Liver (tissue), 3 donors: Measurements from ENCODE around the gene RGL2.

ENCODE experiments used
- EGR1 ChIP-seq, 2 donors: IDR thresholded peaks; 2 replicates each; pipeline ENCODE4 v1.6.1; 2016 to 2018; ENCODE audit warnings: antibody characterized with exemption in 2 of 2, low read depth in 2 of 2
- JUND ChIP-seq, 2 donors: IDR thresholded peaks; 2 replicates each; pipeline ENCODE4 v1.6.1; 2016; ENCODE audit warnings: antibody characterized with exemption in 2 of 2
- NR2F2 ChIP-seq: IDR thresholded peaks from 2 replicates; pipeline ENCODE4 v1.6.1; 2016; ENCODE audit warnings: antibody characterized with exemption
- RXRA ChIP-seq, 2 donors: IDR thresholded peaks; 2 replicates each; pipeline ENCODE4 v1.6.1; 2017 to 2018; ENCODE audit warnings: antibody characterized with exemption in 2 of 2, mild to moderate bottlenecking in 1 of 2
- TAF1 ChIP-seq: conservative IDR thresholded peaks from 2 replicates; pipeline ENCODE4 v1.6.1; 2016; ENCODE audit warnings: antibody characterized with exemption, mild to moderate bottlenecking
- YY1 ChIP-seq: IDR thresholded peaks from 2 replicates; pipeline ENCODE4 v1.6.1; 2016; ENCODE audit warnings: antibody characterized with exemption, mild to moderate bottlenecking
- TF ChIP-seq, protein P1 (sequence below): fragments of 150-350 bp; IDR thresholded peaks from 2 replicates; pipeline ENCODE4 v1.5.1; 2017; ENCODE audit warnings: improper control_type of control experiment, low read depth, low read length; ENCODE audit not compliant: missing input control
- TF ChIP-seq, protein P2 (sequence below): IDR thresholded peaks from 2 replicates; pipeline ENCODE4 v1.6.1; 2016; ENCODE audit warnings: antibody characterized with exemption
- TF ChIP-seq, protein P3 (sequence below): IDR thresholded peaks from 2 replicates; pipeline ENCODE4 v1.6.1; 2016; ENCODE audit warnings: antibody characterized with exemption
- TF ChIP-seq, protein P4 (sequence below): IDR thresholded peaks from 2 replicates; pipeline ENCODE4 v1.6.1; 2016; ENCODE audit warnings: antibody characterized with exemption, mild to moderate bottlenecking
- donor health status: healthy.
- donor health status: healthy.

DNA sequence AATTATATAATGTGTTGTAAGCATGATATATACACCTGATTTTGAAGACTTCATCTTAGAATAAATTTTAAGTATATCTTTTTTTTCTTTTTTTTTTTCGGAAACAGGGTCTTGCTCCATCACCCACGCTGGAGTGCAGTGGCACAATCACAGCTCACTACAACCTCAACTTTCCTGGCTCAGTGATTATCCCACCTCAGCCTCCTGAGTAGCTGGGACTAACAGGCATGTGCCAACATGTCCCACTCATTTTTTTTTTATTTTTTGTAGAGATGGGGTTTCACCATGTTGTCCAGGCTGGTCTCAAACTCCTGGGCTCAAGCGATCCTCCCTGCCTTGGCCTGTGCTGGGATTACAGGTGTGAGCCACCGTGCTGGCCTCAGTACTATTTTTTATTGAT lies 44.2 kb downstream of the RGL2 start:
- TF ChIP-seq, protein P1, sequence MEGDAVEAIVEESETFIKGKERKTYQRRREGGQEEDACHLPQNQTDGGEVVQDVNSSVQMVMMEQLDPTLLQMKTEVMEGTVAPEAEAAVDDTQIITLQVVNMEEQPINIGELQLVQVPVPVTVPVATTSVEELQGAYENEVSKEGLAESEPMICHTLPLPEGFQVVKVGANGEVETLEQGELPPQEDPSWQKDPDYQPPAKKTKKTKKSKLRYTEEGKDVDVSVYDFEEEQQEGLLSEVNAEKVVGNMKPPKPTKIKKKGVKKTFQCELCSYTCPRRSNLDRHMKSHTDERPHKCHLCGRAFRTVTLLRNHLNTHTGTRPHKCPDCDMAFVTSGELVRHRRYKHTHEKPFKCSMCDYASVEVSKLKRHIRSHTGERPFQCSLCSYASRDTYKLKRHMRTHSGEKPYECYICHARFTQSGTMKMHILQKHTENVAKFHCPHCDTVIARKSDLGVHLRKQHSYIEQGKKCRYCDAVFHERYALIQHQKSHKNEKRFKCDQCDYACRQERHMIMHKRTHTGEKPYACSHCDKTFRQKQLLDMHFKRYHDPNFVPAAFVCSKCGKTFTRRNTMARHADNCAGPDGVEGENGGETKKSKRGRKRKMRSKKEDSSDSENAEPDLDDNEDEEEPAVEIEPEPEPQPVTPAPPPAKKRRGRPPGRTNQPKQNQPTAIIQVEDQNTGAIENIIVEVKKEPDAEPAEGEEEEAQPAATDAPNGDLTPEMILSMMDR, result no peak
- TF ChIP-seq, protein P2, sequence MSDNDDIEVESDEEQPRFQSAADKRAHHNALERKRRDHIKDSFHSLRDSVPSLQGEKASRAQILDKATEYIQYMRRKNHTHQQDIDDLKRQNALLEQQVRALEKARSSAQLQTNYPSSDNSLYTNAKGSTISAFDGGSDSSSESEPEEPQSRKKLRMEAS, result no peak
- no peak for TF ChIP-seq TAF1
- TF ChIP-seq, protein P3, sequence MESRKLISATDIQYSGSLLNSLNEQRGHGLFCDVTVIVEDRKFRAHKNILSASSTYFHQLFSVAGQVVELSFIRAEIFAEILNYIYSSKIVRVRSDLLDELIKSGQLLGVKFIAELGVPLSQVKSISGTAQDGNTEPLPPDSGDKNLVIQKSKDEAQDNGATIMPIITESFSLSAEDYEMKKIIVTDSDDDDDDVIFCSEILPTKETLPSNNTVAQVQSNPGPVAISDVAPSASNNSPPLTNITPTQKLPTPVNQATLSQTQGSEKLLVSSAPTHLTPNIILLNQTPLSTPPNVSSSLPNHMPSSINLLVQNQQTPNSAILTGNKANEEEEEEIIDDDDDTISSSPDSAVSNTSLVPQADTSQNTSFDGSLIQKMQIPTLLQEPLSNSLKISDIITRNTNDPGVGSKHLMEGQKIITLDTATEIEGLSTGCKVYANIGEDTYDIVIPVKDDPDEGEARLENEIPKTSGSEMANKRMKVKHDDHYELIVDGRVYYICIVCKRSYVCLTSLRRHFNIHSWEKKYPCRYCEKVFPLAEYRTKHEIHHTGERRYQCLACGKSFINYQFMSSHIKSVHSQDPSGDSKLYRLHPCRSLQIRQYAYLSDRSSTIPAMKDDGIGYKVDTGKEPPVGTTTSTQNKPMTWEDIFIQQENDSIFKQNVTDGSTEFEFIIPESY, result no peak
- TF ChIP-seq RXRA (IDR thresholded peaks at IDR 0.05), result no peak
- no peak for TF ChIP-seq JUND (IDR thresholded peaks at IDR 0.05)
- TF ChIP-seq, protein P4, sequence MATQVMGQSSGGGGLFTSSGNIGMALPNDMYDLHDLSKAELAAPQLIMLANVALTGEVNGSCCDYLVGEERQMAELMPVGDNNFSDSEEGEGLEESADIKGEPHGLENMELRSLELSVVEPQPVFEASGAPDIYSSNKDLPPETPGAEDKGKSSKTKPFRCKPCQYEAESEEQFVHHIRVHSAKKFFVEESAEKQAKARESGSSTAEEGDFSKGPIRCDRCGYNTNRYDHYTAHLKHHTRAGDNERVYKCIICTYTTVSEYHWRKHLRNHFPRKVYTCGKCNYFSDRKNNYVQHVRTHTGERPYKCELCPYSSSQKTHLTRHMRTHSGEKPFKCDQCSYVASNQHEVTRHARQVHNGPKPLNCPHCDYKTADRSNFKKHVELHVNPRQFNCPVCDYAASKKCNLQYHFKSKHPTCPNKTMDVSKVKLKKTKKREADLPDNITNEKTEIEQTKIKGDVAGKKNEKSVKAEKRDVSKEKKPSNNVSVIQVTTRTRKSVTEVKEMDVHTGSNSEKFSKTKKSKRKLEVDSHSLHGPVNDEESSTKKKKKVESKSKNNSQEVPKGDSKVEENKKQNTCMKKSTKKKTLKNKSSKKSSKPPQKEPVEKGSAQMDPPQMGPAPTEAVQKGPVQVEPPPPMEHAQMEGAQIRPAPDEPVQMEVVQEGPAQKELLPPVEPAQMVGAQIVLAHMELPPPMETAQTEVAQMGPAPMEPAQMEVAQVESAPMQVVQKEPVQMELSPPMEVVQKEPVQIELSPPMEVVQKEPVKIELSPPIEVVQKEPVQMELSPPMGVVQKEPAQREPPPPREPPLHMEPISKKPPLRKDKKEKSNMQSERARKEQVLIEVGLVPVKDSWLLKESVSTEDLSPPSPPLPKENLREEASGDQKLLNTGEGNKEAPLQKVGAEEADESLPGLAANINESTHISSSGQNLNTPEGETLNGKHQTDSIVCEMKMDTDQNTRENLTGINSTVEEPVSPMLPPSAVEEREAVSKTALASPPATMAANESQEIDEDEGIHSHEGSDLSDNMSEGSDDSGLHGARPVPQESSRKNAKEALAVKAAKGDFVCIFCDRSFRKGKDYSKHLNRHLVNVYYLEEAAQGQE, result no peak
- TF ChIP-seq NR2F2, result no peak
- no peak for TF ChIP-seq YY1
- TF ChIP-seq EGR1 (IDR thresholded peaks at IDR 0.05; ENCODE audit: low read depth in 2 of 2), result no peak
